Measurements from ENCODE around the gene TMEM213. TPM values are rescaled to one million over a fixed set of nuclear protein-coding genes. Genes with fewer than 3 reads are reported as not detected.

The TMEM213 gene
- total RNA-seq, 4 donors from 2014 or later = not detected

- no peak overlapping the region for H3K27ac ChIP-seq
- no peak overlapping the region for H3K4me3 ChIP-seq
- no peaks in the 10 kb centered on the region for H3K9me3 ChIP-seq
- no peak for DNase-seq
- no peaks in the 10 kb centered on the region for H3K27me3 ChIP-seq
- H3K36me3 ChIP-seq = no peaks in the 10 kb centered on the region
- no peak for TF ChIP-seq POLR2AphosphoS5 (IDR thresholded peaks at IDR 0.05)
- TF ChIP-seq, protein P1, sequence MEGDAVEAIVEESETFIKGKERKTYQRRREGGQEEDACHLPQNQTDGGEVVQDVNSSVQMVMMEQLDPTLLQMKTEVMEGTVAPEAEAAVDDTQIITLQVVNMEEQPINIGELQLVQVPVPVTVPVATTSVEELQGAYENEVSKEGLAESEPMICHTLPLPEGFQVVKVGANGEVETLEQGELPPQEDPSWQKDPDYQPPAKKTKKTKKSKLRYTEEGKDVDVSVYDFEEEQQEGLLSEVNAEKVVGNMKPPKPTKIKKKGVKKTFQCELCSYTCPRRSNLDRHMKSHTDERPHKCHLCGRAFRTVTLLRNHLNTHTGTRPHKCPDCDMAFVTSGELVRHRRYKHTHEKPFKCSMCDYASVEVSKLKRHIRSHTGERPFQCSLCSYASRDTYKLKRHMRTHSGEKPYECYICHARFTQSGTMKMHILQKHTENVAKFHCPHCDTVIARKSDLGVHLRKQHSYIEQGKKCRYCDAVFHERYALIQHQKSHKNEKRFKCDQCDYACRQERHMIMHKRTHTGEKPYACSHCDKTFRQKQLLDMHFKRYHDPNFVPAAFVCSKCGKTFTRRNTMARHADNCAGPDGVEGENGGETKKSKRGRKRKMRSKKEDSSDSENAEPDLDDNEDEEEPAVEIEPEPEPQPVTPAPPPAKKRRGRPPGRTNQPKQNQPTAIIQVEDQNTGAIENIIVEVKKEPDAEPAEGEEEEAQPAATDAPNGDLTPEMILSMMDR (IDR thresholded peaks at IDR 0.05) = no peak
- H3K4me1 ChIP-seq = no peaks in the 10 kb centered on the region
- intact Hi-C loops (cut with DNase I; ENCODE audit: low total_unique reads) (no loop called here), in situ Hi-C loops (cut with MboI; ENCODE audit: low pct_ligation_motif_present in 1 of 4, low pct_unique_long_range_greater_than_20kb in 1 of 4, low sequenced_read_pairs in 3 of 4) (no loop called here)
- WGBS, 2 donors (ENCODE audit: low coverage in 1 of 2) = 79 to 91% methylated on average over 7 to 9 of the region's 9 CpGs
Observed at GRCh38 chr7:138834583-138834982, 36.8 kb downstream of the TMEM213 start.

- Histone ChIP-seq H3K36me3 (no peaks in the 10 kb centered on the region), H3K4me1 (no peaks in the 10 kb centered on the region), H3K4me3 (no peak overlapping the region), H3K9me3 (no peaks in the 10 kb centered on the region), H3K27me3 (no peaks in the 10 kb centered on the region), H3K27ac (no peak overlapping the region)
- intact Hi-C loops (cut with DNase I; ENCODE audit: low total_unique reads) = no loop called here
- DNase-seq = no peak
- in situ Hi-C loops (cut with MboI; ENCODE audit: low pct_ligation_motif_present in 1 of 4, low pct_unique_long_range_greater_than_20kb in 1 of 4, low sequenced_read_pairs in 3 of 4) = no loop called here
- TF ChIP-seq, protein P1 (IDR thresholded peaks at IDR 0.05) = no peak
- TF ChIP-seq POLR2A (IDR thresholded peaks at IDR 0.05) (no peak), POLR2AphosphoS5 (IDR thresholded peaks at IDR 0.05) (no peak), EP300 (IDR thresholded peaks at IDR 0.05; ENCODE audit: low read depth) (no peak)
- WGBS, 2 donors (ENCODE audit: low coverage in 1 of 2) = 80 to 92% methylated on average over 7 to 11 of the region's 11 CpGs
Observed at GRCh38 chr7:138835087-138835486, 37.3 kb downstream of the TMEM213 start.

- intact Hi-C loops (cut with DNase I; ENCODE audit: low total_unique reads) (no loop called here), in situ Hi-C loops (cut with MboI; ENCODE audit: low pct_ligation_motif_present in 1 of 4, low pct_unique_long_range_greater_than_20kb in 1 of 4, low sequenced_read_pairs in 3 of 4) (no loop called here)
- Histone ChIP-seq H3K9me3 (no peaks in the 10 kb centered on the region), H3K36me3 (no peaks in the 10 kb centered on the region), H3K4me3 (no peak overlapping the region), H3K27me3 (no peaks in the 10 kb centered on the region), H3K4me1 (no peaks in the 10 kb centered on the region), H3K27ac (no peak overlapping the region)
- no peak for DNase-seq
- 68 to 76% methylated on average over 12 to 13 of the region's 13 CpGs for WGBS, 2 donors (ENCODE audit: low coverage in 1 of 2)
- no peak for TF ChIP-seq POLR2A (IDR thresholded peaks at IDR 0.05)
- TF ChIP-seq, protein P1 (IDR thresholded peaks at IDR 0.05) = no peak
- no peak for TF ChIP-seq POLR2AphosphoS5 (IDR thresholded peaks at IDR 0.05)
- TF ChIP-seq EP300 (IDR thresholded peaks at IDR 0.05; ENCODE audit: low read depth) = no peak
Observed at GRCh38 chr7:138837627-138838026, 39.8 kb downstream of the TMEM213 start.

- Histone ChIP-seq H3K4me1 (no peaks in the 10 kb centered on the region), H3K27ac (no peak overlapping the region)
- in situ Hi-C loops (cut with MboI; ENCODE audit: low pct_ligation_motif_present in 1 of 4, low pct_unique_long_range_greater_than_20kb in 1 of 4, low sequenced_read_pairs in 3 of 4) = no loop called here
Observed at GRCh38 chr7:138838166-138838565, 40.4 kb downstream of the TMEM213 start.

More at GRCh38 chr7:138838166-138838565, 40.4 kb downstream of the TMEM213 start:
- WGBS, 2 donors (ENCODE audit: low coverage in 1 of 2) = 85% methylated on average over 9 of the region's 9 CpGs; no CpG with 5 or more reads in 1 of the 2 donors
- no peak for DNase-seq
- no peaks in the 10 kb centered on the region for H3K9me3 ChIP-seq
- no peak overlapping the region for H3K4me3 ChIP-seq
- intact Hi-C loops (cut with DNase I; ENCODE audit: low total_unique reads) = no loop called here
- no peaks in the 10 kb centered on the region for H3K27me3 ChIP-seq
- H3K36me3 ChIP-seq = no peaks in the 10 kb centered on the region
- TF ChIP-seq EP300 (IDR thresholded peaks at IDR 0.05; ENCODE audit: low read depth) = no peak
- no peak for TF ChIP-seq POLR2AphosphoS5 (IDR thresholded peaks at IDR 0.05)
- TF ChIP-seq, protein P1 (IDR thresholded peaks at IDR 0.05) = no peak
- TF ChIP-seq POLR2A (IDR thresholded peaks at IDR 0.05) = no peak

Data from transverse colon (tissue), 4 donors.